Measurements from ENCODE around the gene CASZ1.
A peak's percentile ranks its signal among the peaks of the same experiment; 100 is the strongest.

CASZ1 gene

DNA sequence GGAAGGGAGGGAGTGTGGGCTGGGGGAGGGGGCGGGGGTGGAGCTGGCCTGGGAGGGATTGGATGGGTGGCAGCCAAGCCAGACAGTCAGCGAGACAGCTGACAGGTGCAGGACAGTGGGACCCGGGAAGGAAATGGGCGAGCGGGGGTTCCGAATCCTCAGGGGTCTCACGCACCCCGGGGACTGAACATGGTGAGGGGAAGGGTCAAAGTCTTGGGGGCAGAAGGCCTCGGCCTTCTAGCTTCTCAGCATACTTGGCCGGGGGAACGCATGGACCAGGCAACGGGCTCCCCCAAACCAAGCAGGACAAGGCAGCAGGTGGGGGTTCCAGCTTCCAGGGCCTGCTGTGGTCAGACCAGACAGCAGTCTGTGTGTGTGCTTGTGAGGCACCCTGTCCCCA is 23.1 kb downstream of the CASZ1 start:
- DNase-seq: no peak

DNA sequence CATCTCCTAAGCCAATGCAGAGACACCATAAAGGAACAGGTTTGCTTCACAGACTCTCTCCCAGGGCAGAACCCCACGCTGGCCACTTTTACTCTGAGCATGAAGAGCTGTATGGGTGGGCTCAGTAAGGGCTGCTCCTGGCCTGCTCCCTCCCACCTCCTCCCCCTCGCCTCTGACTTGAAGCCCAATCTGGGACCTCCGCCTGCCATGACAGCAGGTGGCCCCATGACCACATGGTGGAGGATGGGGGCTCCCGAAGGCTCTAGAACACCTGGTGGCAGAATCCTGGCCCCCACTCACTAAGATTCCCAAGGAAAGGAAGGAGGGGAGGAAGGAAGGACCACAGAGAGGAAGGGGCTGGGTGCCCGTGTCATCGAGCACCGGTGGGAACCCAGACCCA is 23.7 kb downstream of the CASZ1 start:
- DNase-seq: no peak

DNA sequence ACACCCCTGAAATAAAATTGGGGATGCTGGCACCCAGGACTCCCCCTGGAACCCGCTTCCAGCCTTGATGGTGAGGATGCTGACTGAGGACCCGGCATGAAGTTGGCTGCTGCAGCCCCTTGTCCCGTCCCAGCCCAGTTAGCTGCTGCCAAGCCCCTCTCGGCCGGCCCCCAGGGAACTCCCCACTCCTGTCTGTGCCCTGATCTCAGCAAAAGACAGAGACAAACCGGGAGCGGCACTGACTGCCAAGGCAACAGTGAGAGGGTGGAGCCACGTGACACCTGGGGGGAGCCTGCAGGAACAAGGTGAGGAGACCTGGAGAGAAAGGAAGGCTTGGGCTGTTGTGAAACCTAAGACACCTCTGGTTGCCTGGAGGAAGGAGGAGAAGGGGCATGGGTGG is 24.7 kb downstream of the CASZ1 start:
- DNase-seq: no peak

DNA sequence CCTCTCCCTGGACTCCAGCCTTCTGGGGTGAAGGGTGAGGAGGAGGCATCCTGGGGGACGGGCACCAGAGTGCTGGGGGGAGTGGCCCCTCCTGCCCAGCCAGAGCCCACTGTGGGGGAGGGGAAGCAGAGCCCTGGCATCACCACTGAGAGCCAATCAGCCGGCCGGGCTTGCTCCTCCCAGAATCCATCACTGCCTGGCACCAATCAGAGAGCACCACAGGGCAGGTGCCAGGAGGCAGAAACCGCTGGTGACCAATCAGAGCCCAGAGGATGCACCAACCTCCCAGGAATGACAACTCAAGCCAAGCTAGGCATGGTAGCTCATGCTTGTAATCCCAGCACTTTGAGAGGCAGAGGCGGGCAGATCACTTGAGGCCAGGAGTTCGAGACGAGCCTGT is 27.9 kb downstream of the CASZ1 start:
- DNase-seq: no peak

DNA sequence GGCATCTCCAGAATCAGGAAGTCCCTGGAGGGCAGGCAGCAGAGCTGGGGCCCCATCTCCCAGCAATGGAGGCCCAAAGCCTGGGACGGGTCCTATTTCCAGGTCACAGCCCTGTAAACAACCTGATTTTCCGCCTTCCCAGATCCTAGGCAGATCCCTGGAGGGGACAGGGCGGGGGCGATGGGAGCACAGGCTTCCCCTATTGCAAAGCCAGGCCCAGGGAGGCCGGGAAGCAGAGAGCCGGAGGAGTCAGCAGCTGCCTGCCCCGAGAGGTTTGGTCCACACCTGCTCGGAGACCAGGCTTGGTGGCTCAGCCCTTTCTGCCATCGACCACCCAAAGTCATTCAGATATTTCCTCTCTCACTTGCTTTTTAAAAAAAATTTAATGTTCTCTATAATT is 29.2 kb downstream of the CASZ1 start:
- DNase-seq: no peak

DNA sequence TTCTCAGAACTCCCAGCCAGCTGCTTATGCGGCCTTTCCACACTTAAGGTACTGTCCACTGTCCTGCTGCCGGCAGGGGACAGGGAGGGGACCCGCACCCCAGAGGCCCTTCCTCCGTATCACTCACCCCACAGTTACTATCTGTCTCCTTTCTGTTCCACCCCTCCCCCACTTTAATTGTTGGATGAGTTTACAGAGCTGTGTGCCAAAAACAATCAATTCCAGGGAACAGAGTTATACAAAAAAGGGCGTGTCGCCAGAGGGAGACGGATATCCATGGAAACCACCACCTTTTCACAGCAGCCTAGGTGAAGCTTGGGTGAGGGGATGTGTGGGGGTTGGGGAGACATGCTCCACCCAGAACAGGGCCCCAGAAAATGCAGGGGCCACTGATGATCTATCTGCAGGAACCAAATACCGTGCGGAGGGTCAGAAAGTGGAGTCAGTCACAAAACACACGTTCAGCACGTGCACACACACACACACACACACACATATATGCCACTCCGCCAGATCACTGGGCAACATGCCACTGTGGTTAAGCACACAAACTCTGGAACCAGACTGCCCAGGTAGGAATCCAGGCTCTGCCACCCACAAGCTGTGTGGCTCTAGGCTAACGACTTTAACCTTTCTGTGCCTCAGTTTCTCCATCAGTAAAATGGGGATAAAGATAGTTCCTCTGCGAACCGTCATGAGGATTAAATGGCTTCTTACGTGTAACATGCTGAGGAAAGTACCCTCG is 30.5 kb downstream of the CASZ1 start:
- no peak for DNase-seq

DNA sequence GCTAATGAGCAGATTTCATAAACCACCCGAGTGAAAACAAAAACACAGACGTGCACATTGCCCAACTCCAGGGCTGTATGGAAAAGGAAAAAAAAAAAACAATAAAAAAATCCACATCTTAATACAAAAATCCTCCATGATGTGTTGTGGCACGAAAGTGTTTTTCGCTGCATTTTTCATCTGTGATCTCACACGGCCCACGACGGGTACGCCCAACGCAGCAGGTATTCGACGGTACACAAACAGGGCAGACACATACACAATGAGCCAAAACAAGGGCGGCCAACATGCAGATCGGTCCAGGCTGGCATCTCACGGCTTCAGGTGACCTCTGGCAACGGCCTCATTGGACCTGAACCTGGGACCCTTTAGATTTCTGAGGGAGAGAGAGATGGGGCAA is 31.1 kb downstream of the CASZ1 start:
- DNase-seq: no peak

DNA sequence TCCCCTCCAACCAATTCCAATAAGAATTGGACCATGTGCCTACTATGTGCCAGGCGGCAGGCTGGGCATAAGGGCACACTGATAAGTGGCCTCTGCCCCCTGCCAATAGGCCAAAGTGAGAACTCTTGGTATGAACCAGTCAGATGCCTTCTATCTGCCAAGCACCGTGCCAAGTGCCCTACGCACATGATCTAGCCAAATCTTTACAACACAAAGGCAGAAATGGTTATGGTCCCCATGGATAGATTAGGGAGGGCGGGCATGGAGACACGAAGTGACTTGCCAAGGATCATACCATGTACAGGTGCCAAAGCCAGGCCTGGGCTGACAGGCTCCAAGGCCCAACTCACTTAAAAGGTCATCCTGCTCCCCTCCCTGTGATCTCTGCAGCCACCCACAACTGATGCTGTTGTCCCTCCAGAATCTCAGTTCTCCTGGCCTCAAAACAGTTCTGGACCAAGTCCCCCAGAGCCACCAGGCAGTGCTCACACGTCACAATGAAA is 32.1 kb downstream of the CASZ1 start:
- no peak for DNase-seq

DNA sequence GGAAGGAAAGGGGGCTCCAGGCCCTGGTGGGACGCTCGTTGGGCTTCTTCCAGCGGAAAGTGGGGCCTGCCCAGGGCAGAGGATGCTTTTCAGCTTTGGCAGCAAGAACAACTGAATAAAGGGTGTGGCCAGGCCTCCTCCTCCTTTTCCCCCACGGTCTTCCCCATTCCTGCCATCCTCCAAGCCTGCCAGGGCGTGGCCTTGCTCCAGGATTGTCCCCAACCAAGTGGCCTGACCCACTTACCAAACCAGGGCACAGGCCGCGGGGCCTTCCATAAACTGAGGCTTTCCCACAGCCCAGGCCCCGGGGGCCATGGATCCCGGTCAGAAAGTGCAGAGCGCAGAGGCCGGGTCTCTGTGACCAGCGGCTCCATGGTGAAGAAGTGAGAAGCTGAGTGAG is 33.6 kb downstream of the CASZ1 start:
- no peak for DNase-seq

DNA sequence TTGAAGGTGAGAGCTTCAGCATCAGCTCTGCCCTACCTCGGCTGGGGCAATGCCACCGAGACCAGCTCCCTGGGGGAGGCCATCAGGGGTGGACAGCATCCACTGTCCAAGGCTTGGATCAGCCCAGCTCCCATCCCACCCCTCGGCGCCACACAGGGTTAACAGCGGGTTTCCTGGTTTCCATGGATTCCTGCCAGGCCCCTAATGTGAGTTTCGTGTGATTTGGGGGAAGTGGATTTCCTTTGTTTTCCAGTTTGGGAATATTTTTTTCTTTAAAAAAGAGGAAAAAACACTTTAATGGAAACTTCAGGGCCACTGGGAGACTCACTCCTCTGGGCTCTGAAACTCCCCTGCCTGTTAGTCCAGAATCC is 34.3 kb downstream of the CASZ1 start:
- no peak for DNase-seq

DNA sequence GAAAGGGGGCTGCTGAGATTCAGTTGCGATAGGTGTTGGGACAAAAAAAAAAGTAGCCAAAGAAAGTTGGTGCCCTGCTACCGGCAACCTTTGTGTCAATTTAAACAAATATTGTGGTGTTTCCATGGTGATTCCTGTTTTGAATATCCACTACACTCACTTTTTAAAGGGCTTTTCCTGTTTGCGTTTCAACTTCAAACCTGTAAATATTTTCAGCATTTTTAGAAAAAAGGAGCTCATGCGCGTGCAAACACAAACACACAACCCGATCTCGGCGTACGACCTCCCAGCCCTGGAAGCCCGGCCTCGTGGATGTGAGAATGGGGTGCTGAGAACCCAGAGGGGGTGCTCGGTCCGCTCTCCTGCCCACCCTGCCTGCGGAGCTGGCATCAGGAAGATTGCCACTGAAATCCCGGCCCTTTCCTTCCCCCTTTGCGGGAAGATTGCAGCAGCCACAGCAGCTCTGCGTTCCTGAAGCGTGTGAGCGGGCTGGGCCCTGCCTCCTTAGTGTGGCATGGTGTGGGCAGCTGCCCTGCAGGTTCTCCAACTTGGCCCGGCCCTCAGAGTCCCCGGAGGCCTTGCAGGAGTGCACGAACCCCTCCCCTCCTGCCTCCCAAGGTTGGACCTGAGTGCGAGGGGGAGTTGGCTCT is 34.8 kb downstream of the CASZ1 start:
- DNase-seq: no peak

DNA sequence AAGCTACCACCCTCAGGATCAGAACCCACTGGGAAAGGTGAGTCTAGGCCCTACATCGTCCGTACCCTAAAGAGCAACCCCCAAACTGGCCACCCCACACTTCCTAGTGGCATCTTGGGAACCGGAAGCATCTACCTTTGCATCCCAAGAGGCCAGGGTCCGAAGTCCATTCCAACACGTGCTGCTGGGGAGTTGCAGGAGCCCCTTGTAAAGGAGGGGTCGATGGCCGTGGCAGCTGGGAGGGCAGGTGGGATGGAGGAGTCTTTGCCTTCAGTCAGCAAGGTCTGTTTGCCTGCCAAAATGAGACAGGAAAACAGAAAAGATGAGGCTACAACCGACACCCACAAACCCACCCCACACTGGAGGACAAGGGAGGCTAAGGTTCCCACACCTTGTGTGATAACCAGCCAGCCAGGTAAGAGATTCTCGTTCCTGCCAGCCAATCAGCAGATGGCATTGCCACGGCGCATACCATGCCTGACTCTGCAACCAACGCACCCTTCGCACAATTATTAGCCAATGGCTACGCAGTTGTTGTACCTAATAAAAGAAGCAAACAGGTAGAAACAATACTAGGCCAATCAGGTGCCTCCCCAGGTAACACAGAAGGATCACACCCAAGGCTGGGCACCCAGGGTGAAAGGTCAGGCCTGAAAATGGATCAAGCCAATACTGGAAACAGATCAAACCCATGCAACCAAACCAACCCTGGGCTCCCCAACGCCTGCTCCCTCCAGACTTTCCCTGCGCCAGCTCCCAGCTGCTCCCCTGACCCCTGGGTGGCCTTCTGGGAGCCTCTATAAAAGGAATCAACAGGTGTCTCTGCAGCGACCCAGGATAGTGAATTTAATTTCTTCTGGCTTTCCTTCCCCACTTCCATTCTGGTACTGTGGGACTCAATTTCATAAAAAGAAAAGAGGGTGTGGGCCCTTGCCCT is 35.6 kb downstream of the CASZ1 start:
- no peak for DNase-seq

DNA sequence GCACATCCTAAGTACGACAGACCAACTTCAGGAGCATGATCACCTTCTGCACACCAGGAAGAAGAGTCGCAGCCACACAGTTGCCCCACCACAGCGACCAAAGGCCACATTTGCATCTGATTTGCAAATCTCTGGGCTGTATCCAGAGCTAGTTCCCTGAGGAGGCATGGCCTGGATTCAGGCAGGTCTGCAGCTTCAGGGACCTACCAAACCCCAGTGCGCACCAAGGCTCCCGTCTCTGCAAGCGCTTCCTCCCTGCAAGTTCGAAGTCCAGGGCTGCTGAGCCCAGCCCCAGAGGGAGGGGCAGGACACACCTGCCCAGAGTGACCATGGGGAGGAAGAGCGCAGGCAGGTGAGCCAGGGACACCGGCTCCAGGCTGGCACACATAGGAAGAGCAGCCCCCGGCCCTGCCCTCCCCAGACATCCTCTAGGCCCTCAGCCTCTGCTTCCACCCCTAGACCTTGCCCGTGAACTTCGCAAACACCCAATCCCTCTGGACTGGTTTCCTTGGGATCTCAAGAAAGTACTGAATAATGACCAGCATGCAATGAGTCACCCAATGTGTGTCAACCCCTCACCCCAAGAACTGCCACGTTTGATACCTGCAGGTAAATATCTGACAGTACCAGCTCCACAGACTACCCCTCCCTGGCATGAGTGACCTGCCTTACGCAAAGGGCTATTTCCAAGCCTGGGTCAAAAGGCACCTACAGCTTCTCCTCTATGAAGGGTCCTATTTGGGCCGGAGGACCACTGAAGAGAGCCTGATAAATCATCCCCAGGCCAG is 36.8 kb downstream of the CASZ1 start:
- no peak for DNase-seq

DNA sequence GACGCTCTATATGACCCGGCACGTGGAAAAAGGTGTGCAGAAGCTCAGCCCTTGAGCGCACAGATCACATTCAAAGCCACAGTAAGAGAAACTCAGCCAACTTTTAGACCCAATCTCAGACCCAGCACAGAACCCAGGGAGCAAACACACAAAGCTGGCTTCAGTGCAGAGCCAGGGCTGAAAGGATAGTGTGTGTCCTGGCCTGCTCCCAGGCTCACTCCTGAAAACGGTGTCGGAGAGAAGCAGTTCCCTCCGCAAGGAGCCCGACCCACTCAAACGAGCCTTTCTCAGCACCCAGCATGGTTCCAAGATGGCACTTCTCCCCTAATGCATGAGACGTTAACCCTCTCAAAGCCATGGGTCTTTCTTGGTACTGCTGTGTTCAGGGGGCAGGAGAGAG is 39.6 kb downstream of the CASZ1 start:
- no peak for DNase-seq

DNA sequence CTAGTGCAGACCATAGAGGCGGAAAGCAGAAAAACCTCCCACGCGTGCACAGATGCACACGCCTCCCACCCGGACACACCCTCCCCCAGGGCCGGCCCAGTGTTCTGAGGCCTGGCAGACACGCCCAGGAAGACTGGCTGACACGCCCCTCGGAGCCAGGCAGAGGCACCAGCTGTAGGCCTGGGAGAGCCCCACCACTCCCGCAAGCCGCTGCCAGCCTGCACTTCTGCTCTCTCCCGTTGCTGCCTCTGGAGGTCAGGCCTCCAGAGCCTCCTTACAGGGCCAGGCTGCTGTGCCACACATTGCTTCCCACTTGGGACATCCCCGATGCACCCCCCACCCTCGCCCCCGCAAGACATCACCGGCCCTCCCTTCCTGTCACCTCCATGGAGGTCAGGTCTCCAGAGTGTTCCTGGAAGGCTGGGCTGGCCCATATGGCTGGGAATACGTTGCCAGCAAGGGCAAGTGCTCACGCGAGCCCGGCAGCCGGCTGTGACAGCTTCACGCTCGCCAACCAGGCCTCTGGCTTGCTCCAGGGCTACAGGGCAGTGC is 40.4 kb downstream of the CASZ1 start:
- DNase-seq: peak; percentile 62

DNA sequence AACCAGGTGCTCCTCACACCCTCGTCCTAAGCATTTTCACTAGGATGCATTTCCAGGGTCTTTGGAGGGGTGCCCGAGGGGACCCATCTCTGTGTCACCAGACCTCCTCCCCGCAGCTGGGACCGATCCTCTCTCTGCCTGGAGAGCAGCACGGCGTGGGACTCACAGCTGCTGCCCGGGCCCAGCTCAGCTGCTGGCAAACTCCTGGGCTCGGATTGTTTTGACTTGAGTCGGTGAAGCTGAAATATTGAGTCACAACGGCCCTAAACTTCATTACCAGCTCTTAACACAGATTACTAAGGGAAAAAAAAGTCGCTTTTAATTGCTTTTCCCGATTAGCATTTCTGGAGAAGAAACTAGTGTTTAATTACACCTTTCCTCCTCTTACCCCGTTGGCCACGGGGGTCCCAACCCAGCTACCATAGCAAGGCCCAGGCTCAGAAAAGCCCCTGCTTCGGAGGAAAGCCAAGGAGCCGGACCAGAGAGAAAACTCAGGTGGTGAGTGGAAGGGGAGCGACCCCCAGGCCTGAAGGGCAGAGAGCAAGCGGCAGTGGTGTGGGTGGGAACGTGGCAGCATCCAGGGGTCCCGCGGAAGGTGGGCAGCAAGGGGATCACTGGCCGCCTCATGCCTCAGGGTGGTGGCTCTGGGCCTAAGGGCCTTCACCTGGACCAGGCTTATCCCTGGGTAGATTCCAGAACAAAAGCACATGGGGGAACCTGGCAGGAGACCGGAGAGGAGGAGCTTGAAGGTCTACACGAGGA is 41.7 kb downstream of the CASZ1 start:
- DNase-seq: no peak

DNA sequence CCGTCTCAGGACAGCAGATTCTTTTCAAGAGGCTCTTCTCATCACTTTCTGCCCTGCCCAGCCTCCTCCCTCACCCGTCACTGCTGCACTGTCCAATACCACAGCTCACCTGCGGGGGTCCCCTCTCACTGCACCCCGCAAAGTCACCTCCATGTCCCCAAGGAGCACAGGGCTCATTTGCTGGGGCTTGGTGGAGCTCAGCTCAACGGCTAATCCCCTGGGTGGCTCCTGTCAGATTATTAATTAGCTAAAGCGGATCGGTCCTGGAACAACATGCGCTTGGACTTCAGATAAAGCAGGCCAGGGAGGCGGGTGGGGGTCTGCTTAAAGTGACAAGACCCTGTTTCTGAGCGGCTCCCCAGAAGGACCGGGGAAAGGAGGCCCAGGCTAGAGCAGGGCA is 43.1 kb downstream of the CASZ1 start:
- DNase-seq: no peak

DNA sequence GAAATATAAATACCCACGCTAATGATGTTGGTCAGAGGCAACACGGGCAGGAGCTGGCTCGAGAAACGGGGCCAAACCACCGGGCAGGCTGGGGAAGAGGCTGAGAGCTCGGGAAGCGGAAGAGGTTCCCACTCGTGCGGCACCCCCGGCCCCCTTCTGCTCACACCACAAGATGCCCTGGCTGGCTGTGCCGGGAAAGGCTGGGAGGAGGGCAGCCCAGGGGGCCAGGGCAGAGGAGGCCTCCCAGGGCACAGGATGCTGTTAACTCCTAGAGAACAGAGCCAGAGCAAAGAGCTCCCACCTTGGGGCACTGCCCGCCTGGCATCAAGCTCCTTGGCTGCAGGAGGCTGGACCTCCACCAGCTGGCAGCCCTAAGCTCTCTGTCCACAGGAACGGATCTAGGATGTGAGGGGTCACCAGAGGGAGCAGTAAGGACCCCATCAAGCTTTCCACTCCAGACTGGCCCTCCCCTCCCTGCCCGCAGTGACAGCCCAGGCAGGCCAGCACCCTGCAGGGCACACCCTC is 44.8 kb downstream of the CASZ1 start:
- no peak for DNase-seq

DNA sequence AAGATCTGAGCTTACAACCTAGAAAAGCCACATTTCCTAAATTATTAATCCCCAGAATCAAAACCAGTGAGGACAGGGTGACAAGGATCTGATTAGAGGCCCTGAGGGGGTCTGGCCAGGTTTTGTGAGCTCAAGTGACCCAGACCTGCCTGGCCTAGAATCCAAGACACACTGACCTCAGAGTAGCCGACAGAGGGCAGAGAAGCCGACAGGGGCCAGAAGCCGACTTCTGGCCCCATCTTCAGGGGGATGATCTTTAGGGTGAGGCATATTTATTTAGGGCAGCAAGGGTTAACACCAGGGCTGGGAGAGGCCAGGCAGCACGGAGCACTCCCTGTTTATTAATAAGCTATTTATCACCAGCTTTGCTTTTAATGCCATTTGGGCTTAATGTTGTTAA is 45.3 kb downstream of the CASZ1 start:
- no peak for DNase-seq

DNA sequence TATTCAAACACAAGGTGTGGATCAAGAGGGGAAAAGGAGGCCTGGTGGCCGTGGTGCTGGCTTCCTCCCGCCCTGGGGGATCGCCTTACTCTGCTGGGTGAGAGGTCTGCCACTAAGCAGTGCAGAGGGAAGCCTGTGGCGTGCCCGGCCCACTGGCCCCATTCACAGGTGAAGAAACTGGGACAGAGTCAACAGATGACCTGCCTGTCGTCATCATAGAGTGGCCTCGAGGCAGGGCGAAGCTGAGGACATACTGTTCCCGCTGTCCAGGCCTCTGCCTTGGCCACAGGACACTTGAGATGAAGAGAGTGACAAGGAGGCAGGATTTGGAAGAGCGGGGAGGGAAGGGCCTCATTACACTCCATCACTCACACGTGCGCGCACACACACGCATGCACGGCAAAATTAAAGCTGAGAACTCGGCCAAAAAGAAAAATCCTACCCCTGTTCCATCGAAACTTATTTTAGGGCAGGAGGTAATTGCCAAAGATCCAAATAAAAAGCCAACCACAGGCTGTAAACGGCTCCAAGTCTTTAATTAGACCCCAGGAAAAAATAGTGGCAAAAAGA is 50.5 kb downstream of the CASZ1 start:
- no peak for DNase-seq

DNA sequence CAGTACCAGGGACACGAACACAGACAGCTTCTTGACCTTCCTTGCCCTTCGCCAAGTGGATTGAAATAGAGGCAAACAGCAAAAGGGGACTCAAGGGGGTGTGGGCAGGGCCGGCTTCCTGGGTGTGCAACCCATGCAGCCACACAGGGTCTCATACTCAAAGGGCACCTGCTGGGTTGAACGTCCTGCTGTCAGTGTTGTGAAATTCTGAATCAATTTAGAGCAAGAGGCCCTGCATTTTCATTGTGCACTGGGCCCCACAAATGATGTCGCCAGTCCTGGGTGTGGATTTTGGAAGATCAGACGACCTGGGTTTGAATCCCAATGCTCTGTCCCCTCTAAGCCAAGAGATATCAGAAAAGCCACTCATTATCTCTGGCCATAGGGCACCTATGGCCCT is 51.1 kb downstream of the CASZ1 start:
- no peak for DNase-seq

Data from activated T-cell treated with anti-CD3 and anti-CD28 coated beads, Interleukin-2, amount 50 U/mL, for 1 hour (primary cell).